ENCODE measurements around the gene AHNAK.
"Not testable (repeated sequence)": the region's sequence is repeated elsewhere in the genome, so short reads cannot be mapped to it uniquely, and the experiment has no call there.

AHNAK gene

GRCh38 chr11:62552485-62553079 is 6.0 kb upstream of the AHNAK start:
- DNase-seq: no peak

- DNase-seq: not testable (repeated sequence)
These were observed 3.9 kb upstream of the AHNAK start for GRCh38 chr11:62550478-62550877.

- DNase-seq: no peak
These were observed 2.1 kb upstream of the AHNAK start for GRCh38 chr11:62548545-62549335.

GRCh38 chr11:62547691-62548281 is 1.2 kb upstream of the AHNAK start:
- no peak for DNase-seq

- no peak for DNase-seq
These were observed 471 bp upstream of the AHNAK start for GRCh38 chr11:62546929-62547625.

GRCh38 chr11:62545437-62546243 is 966 bp downstream of the AHNAK start:
- peak; percentile 70 for DNase-seq

- DNase-seq: peak; percentile 51
These were observed 1.8 kb downstream of the AHNAK start for GRCh38 chr11:62544581-62545436.

- no peak for DNase-seq
These were observed 2.7 kb downstream of the AHNAK start for GRCh38 chr11:62543680-62544444.

- DNase-seq: peak; percentile 84
These were observed 3.6 kb downstream of the AHNAK start for GRCh38 chr11:62542750-62543567.

- DNase-seq: no peak
These were observed 4.4 kb downstream of the AHNAK start for GRCh38 chr11:62542111-62542745.

GRCh38 chr11:62540804-62541701 is 5.6 kb downstream of the AHNAK start:
- peak; percentile 83 for DNase-seq

- peak; percentile 54 for DNase-seq
These were observed 7.2 kb downstream of the AHNAK start for GRCh38 chr11:62539238-62539925.

GRCh38 chr11:62538470-62539237 is 8.0 kb downstream of the AHNAK start:
- DNase-seq: no peak

- DNase-seq: no peak
These were observed 10.2 kb downstream of the AHNAK start for GRCh38 chr11:62536301-62536957.

GRCh38 chr11:62535802-62536201 is 10.8 kb downstream of the AHNAK start:
- no peak for DNase-seq
